ENCODE data around the gene TNFRSF4. TPM values are rescaled to one million over a fixed set of nuclear protein-coding genes. Genes with fewer than 3 reads are reported as not detected.

The TNFRSF4 gene
- total RNA-seq, 1 donor from 2014 or later = not detected

DNA sequence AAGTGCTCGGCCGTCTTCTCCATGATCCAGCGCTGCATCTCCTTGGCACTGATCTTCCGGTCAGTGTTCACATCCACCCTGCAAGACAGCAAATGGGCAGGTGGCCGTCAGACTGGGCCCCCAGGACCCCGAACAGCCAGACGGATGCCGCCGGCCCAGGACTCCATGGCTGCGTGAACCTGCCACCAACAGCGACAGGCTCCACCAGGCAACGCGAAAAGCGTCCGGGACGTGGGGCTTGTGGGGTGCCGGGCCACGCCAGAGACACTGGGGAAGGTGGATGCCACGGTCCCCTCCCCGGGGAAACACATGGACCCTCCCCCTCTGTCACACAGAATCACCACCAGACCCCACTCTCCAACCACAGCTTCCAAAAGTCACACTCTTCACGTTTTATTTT is 9.9 kb upstream of the TNFRSF4 start:
- peaks cover 9% of the 10 kb centered on the region for H3K27me3 Mint-ChIP-seq (ENCODE audit: insufficient read depth, low read depth)
- Histone ChIP-seq H3K27me3 (no peaks in the 10 kb centered on the region), H3F3A (ENCODE audit: low read depth) (no peaks in the 10 kb centered on the region), H3K36me3 (no peaks in the 10 kb centered on the region), H3K4me2 (no peak overlapping the region), H3K4me1 (no peaks in the 10 kb centered on the region), H3K9ac (no peak overlapping the region), H3K4me3 (no peak overlapping the region), H4K20me1 (ENCODE audit: low read depth) (no peaks in the 10 kb centered on the region), H3K9me3 (ENCODE audit: low read depth) (no peaks in the 10 kb centered on the region), H2AFZ (replicated peaks) (no peak overlapping the region), H3K79me2 (ENCODE audit: low read depth) (peaks cover 4% of the 10 kb centered on the region), H3K27ac (no peak overlapping the region)
- H3K4me1 Mint-ChIP-seq = no peaks in the 10 kb centered on the region
- no peak for DNase-seq (ENCODE audit: low spot score)
- no peak for TF ChIP-seq EZH2 (IDR thresholded peaks at IDR 0.05)
- TF ChIP-seq EZH2phosphoT487 (IDR thresholded peaks at IDR 0.05) = no peak
- TF ChIP-seq, protein P1, sequence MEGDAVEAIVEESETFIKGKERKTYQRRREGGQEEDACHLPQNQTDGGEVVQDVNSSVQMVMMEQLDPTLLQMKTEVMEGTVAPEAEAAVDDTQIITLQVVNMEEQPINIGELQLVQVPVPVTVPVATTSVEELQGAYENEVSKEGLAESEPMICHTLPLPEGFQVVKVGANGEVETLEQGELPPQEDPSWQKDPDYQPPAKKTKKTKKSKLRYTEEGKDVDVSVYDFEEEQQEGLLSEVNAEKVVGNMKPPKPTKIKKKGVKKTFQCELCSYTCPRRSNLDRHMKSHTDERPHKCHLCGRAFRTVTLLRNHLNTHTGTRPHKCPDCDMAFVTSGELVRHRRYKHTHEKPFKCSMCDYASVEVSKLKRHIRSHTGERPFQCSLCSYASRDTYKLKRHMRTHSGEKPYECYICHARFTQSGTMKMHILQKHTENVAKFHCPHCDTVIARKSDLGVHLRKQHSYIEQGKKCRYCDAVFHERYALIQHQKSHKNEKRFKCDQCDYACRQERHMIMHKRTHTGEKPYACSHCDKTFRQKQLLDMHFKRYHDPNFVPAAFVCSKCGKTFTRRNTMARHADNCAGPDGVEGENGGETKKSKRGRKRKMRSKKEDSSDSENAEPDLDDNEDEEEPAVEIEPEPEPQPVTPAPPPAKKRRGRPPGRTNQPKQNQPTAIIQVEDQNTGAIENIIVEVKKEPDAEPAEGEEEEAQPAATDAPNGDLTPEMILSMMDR (IDR thresholded peaks at IDR 0.05) = no peak
- H3K27ac Mint-ChIP-seq = no peak overlapping the region
- peaks cover 20% of the 10 kb centered on the region for H3K36me3 Mint-ChIP-seq
- no peak overlapping the region for H3K4me3 Mint-ChIP-seq
- H3K9me3 Mint-ChIP-seq = no peaks in the 10 kb centered on the region

DNA sequence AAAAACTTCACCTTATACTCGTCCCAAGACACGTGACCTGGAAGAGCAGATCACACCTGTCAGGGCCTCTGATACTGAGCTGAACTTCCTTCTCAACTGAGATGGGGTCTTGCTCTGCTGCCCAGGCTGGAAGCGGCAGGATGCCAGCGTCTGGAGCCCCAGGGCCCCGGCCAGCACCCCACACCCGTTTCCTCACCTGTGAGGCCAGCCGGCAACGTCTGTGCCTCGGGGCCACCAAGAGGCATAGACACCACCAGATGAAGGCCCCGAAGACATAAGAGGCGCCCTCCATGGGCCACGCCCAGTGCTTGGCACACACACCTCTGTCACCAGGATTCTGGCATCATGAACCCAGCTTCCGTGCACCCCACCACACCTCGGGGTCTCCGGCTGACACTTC is 9.4 kb upstream of the TNFRSF4 start:
- H3K36me3 ChIP-seq = no peaks in the 10 kb centered on the region
- Mint-ChIP-seq H3K4me1 (no peaks in the 10 kb centered on the region), H3K4me3 (no peak overlapping the region), H3K27me3 (ENCODE audit: insufficient read depth, low read depth) (peaks cover 9% of the 10 kb centered on the region), H3K27ac (peak overlapping the region; percentile 81), H3K9me3 (no peaks in the 10 kb centered on the region), H3K36me3 (peaks cover 20% of the 10 kb centered on the region)
- H3K4me1 ChIP-seq = no peaks in the 10 kb centered on the region
- DNase-seq (ENCODE audit: low spot score) = no peak
- H3K79me2 ChIP-seq (ENCODE audit: low read depth) = peaks cover 4% of the 10 kb centered on the region
- H3F3A ChIP-seq (ENCODE audit: low read depth) = no peaks in the 10 kb centered on the region
- no peak overlapping the region for H2AFZ ChIP-seq (replicated peaks)
- no peak overlapping the region for H3K27ac ChIP-seq
- TF ChIP-seq EZH2phosphoT487 (IDR thresholded peaks at IDR 0.05) (no peak), EZH2 (IDR thresholded peaks at IDR 0.05) (no peak)
- TF ChIP-seq, protein P1 (IDR thresholded peaks at IDR 0.05) = no peak
- no peaks in the 10 kb centered on the region for H3K27me3 ChIP-seq
- H3K9me3 ChIP-seq (ENCODE audit: low read depth) = no peaks in the 10 kb centered on the region
- H3K4me3 ChIP-seq = no peak overlapping the region
- no peak overlapping the region for H3K4me2 ChIP-seq
- H3K9ac ChIP-seq = no peak overlapping the region
- H4K20me1 ChIP-seq (ENCODE audit: low read depth) = no peaks in the 10 kb centered on the region

DNA sequence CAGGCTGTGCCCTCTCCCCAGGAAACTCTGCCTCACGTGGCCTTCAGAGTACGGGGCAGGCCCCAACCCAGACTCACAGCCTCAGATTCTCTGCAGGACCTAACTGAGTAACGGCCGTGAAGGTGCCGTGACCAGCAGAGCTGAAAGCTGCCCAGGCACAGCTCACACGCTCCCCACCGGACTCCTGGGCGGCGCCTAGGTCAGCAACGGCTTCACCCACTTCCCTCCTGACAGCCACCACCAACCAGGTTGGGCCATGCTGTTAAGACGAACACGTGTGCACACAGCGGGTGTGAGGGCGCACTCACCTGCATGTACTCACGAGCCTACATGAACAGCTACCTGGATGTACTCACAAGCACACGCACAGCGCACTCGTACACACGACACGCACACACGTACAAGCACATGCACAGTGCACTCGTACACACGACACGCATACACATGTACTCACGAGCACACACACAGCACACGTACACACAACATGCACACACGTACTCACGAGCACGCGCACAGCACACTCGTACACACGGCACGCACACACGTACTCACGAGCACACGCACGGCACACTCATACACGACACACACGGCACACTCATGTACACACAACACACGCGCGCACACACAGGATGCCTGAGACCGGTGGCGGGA is 8.7 kb upstream of the TNFRSF4 start:
- TF ChIP-seq, protein P1 (IDR thresholded peaks at IDR 0.05) = no peak
- TF ChIP-seq EZH2phosphoT487 (IDR thresholded peaks at IDR 0.05) = no peak
- TF ChIP-seq EZH2 (IDR thresholded peaks at IDR 0.05) = no peak
- no peak overlapping the region for H3K4me2 ChIP-seq
- no peaks in the 10 kb centered on the region for H3K27me3 ChIP-seq
- Mint-ChIP-seq H3K4me1 (no peaks in the 10 kb centered on the region), H3K27me3 (ENCODE audit: insufficient read depth, low read depth) (peaks cover 9% of the 10 kb centered on the region), H3K9me3 (no peaks in the 10 kb centered on the region), H3K4me3 (peak overlapping the region; percentile 46), H3K27ac (peak overlapping the region; percentile 81), H3K36me3 (peaks cover 20% of the 10 kb centered on the region)
- H3K36me3 ChIP-seq = no peaks in the 10 kb centered on the region
- no peaks in the 10 kb centered on the region for H3F3A ChIP-seq (ENCODE audit: low read depth)
- no peaks in the 10 kb centered on the region for H3K4me1 ChIP-seq
- H2AFZ ChIP-seq (replicated peaks) = no peak overlapping the region
- no peak overlapping the region for H3K4me3 ChIP-seq
- no peak overlapping the region for H3K9ac ChIP-seq
- H3K27ac ChIP-seq = no peak overlapping the region
- H3K79me2 ChIP-seq (ENCODE audit: low read depth) = peaks cover 4% of the 10 kb centered on the region
- no peak for DNase-seq (ENCODE audit: low spot score)
- H3K9me3 ChIP-seq (ENCODE audit: low read depth) = no peaks in the 10 kb centered on the region
- no peaks in the 10 kb centered on the region for H4K20me1 ChIP-seq (ENCODE audit: low read depth)
